HEK293T (cell line): ENCODE results near the gene INPP5A.
"Not testable (repeated sequence)": the region's sequence is repeated elsewhere in the genome, so short reads cannot be mapped to it uniquely, and the experiment has no call there.

Experiments
- CTCF ChIA-PET: fragments of 350-600 bp; formaldehyde crosslinking; extraction: SDS; loops from one replicate; lab custom pipeline; 2021; ENCODE audit warnings: antibody characterized with exemption, inconsistent platforms; lab: Yijun Ruan, JAX
- POLR2A ChIA-PET: fragments of 350-600 bp; formaldehyde crosslinking; extraction: SDS; loops from one replicate; lab custom pipeline; 2020; ENCODE audit warnings: antibody characterized with exemption, inconsistent platforms; lab: Yijun Ruan, JAX
- DNase-seq: peaks from one replicate; pipeline ENCODE4 v3.0.0; 2012; ENCODE audit warnings: mixed read lengths; ENCODE audit errors: extremely low spot score
- ARNT ChIP-seq: fragments of 450-650 bp; IDR thresholded peaks from 2 replicates; pipeline ENCODE4 v1.6.1; 2017; ENCODE audit warnings: mild to moderate bottlenecking
- BHLHE40 ChIP-seq: fragments of 450-650 bp; IDR thresholded peaks from 2 replicates; pipeline ENCODE4 v1.6.1; 2016; ENCODE audit warnings: mild to moderate bottlenecking, moderate library complexity, borderline replicate concordance
- CTBP1 ChIP-seq: fragments of 450-650 bp; IDR thresholded peaks from 2 replicates; pipeline ENCODE4 v1.6.1; 2016; ENCODE audit warnings: borderline replicate concordance
- ELF4 ChIP-seq: fragments of 450-650 bp; IDR thresholded peaks from 2 replicates; pipeline ENCODE4 v1.6.1; 2017; ENCODE audit warnings: antibody characterized with exemption
- FOXA1 ChIP-seq: fragments of 450-650 bp; IDR thresholded peaks from 2 replicates; pipeline ENCODE4 v1.6.1; 2016; ENCODE audit warnings: mild to moderate bottlenecking
- FOXK2 ChIP-seq: fragments of 450-650 bp; IDR thresholded peaks from 2 replicates; pipeline ENCODE4 v1.6.1; 2016; ENCODE audit warnings: mild to moderate bottlenecking
- FOXM1 ChIP-seq: fragments of 450-650 bp; IDR thresholded peaks from 2 replicates; pipeline ENCODE4 v1.6.1; 2017; ENCODE audit warnings: mild to moderate bottlenecking, borderline replicate concordance
- HDGF ChIP-seq: fragments of 450-650 bp; IDR thresholded peaks from 2 replicates; pipeline ENCODE4 v1.6.1; 2017; ENCODE audit warnings: antibody characterized with exemption, borderline replicate concordance
- L3MBTL2 ChIP-seq: fragments of 450-650 bp; conservative IDR thresholded peaks from 2 replicates; pipeline ENCODE4 v1.6.1; 2016; ENCODE audit warnings: mild to moderate bottlenecking
- LEF1 ChIP-seq: fragments of 450-650 bp; IDR thresholded peaks from 2 replicates; pipeline ENCODE4 v1.6.1; 2017; ENCODE audit warnings: mild to moderate bottlenecking, borderline replicate concordance
- NFRKB ChIP-seq: fragments of 450-650 bp; IDR thresholded peaks from 2 replicates; pipeline ENCODE4 v1.6.1; 2016; ENCODE audit warnings: mild to moderate bottlenecking, moderate library complexity
- PKNOX1 ChIP-seq: fragments of 450-650 bp; IDR thresholded peaks from 2 replicates; pipeline ENCODE4 v1.6.1; 2016
- SP1 ChIP-seq: fragments of 450-650 bp; IDR thresholded peaks from 2 replicates; pipeline ENCODE4 v1.6.1; 2017
- SUZ12 ChIP-seq: fragments of 450-650 bp; IDR thresholded peaks from 2 replicates; pipeline ENCODE4 v1.6.1; 2016; ENCODE audit warnings: mild to moderate bottlenecking
- TARDBP ChIP-seq: fragments of 450-650 bp; IDR thresholded peaks from 2 replicates; pipeline ENCODE4 v1.6.1; 2016
- ZNF384 ChIP-seq: fragments of 450-650 bp; IDR thresholded peaks from 2 replicates; pipeline ENCODE4 v1.6.1; 2016

The INPP5A gene

DNA sequence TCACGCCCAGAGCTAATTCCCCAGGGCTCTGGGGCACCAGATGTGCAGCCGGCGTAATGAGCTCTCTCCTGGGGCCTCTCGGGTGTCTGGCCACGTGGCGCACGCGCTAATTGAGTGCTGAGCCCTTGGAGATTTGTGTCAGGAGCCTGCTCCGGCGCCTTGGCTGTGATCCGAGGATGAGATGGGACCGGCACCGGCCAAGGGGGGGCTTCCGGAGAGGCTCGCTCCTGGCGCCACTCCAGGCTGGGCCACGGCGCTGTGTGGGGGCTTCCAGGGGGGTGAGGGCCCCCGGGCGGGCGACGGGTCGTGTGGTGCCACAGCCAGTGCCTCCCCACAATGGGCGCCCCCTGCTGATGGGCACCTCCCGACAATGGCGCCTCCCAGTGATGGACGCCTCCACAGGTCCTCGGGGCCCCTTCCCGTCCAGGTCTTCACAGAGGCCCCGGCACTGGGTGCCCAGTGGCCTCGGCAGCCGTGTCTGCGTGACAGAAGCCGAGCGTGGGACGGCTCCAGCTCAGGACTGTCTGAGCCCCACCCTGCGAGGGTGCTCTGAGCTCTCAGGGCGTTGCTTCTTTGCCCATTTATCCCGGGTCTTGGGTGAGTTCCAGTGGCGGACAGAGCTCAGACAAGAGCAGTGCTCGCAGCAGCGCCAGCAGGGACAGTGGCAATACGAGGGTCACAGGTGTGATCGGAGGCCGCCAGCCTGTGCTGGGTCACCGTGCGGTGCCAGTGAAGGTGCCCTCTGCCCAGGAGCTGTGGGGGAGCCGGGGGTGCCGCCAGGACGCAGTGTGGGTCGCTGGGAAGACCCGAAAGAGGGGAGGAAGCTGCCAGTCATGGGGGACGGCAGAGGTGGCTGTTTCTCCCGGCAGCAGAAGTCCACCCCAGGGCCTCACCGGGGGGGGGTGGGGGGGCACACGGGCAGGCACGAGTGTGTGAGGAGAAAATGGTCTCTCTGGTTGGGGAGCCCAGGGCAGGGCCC, 256.6 kb downstream of the INPP5A start:
- ChIA-PET POLR2A (no interaction called here), CTCF (interaction anchor here (0.6 kb wide), 1 partner anchor 109 kb away, joined by 3 read pairs; no protein-coding TSS in a partner anchor)

GRCh38 chr10:132796846-132797245, 259.3 kb downstream of the INPP5A start:
- no peak for DNase-seq
- TF ChIP-seq SP1 (no peak), FOXK2 (no peak), ZNF384 (no peak), LEF1 (no peak), FOXM1 (no peak), CTBP1 (no peak), TARDBP (no peak), PKNOX1 (no peak), BHLHE40 (no peak), ARNT (no peak), ELF4 (no peak), FOXA1 (no peak)
- CTCF ChIA-PET, result interaction anchor here (1.2 kb wide), 1 partner anchor 143 kb away, joined by 3 read pairs; no protein-coding TSS in a partner anchor
- POLR2A ChIA-PET, result interaction anchor here (1.0 kb wide), 1 partner anchor 93 kb away, joined by 3 read pairs; no protein-coding TSS in a partner anchor

More for the DNA sequence above, 256.6 kb downstream of the INPP5A start:
- TF ChIP-seq FOXK2 (no peak), ELF4 (no peak), CTBP1 (no peak), ZNF384 (no peak), HDGF (no peak), BHLHE40 (no peak), LEF1 (no peak), L3MBTL2 (no peak), PKNOX1 (no peak), SUZ12 (no peak), FOXA1 (no peak), ARNT (no peak), FOXM1 (no peak)
- no peak for DNase-seq

DNA sequence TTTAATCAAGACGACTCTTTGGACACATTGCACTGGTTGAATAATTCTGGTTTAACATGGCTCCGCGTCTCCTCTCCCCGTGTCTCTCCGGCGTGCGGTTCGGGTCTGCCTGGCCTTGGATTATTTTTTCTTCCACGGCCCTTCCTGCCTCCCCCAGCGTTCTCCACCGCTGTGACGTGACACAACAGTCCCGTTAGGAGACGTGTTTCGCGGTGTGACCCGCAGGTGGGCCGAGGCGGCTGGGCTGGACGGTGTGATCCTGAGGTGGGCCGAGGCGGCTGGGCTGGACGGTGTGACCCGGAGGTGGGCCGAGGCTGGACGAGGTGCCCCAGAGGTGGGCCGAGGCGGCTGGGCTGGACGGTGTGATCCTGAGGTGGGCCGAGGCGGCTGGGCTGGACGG, 260.4 kb downstream of the INPP5A start:
- POLR2A ChIA-PET, DNase-seq: not testable (repeated sequence)
- CTCF ChIA-PET, result interaction anchor here (1.2 kb wide), 1 partner anchor 144 kb away, joined by 3 read pairs; no protein-coding TSS in a partner anchor

DNA sequence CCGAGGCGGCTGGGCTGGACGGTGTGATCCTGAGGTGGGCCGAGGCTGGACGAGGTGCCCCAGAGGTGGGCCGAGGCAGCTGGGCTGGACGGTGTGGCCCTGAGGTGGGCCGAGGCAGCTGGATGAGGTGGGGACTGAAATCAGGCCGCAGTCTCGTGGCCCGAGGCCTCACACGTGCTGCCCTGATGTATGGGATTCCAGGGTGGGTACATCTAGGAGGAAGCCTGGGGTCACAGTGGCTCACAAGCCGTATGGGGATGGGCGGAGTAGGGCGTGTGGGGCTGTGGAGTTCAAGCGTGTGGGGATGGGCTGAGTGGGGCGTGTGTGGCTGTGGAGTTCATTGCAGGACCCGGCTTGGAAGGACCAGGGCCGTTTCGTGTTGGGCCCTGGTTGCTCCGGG, 260.8 kb downstream of the INPP5A start:
- no peak for DNase-seq
- CTCF ChIA-PET, result no interaction called here
- POLR2A ChIA-PET, result no interaction called here
- TF ChIP-seq HDGF (no peak), ARNT (no peak), ZNF384 (no peak), SUZ12 (no peak), NFRKB (no peak), ELF4 (no peak), BHLHE40 (no peak), FOXM1 (no peak), CTBP1 (no peak), LEF1 (no peak), PKNOX1 (no peak), FOXA1 (no peak), TARDBP (no peak), FOXK2 (no peak), L3MBTL2 (no peak), SP1 (no peak)

DNA sequence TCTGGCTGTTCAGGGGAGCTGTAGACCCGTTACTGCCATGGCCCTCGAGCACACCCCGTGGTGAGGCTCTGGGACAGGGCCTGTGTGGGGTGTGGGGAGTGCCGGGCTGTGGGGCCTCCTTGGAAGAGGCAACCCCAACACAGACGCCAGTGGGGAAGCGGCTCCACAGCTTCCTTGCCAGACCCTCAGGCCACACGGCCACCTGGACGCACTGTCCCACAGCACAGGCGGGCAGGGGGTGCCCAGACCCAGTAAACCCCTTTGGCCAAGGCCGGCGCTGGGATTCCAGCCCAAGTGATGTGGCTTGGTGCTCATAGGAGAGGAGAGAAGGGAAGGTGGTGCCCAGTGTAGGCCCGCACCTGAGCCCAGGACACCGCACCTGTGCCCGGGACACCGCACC, 261.3 kb downstream of the INPP5A start:
- DNase-seq, result no peak
- no peak for TF ChIP-seq TARDBP
- no peak for TF ChIP-seq SUZ12
- TF ChIP-seq CTBP1, result no peak
- POLR2A ChIA-PET, result no interaction called here
- CTCF ChIA-PET, result no interaction called here

GRCh38 chr10:132799865-132800264, 262.3 kb downstream of the INPP5A start:
- POLR2A ChIA-PET, result no interaction called here
- no peak for TF ChIP-seq PKNOX1
- no peak for TF ChIP-seq SUZ12
- no peak for TF ChIP-seq TARDBP
- no peak for TF ChIP-seq ZNF384
- TF ChIP-seq LEF1, result no peak
- no peak for TF ChIP-seq ARNT
- no peak for TF ChIP-seq L3MBTL2
- TF ChIP-seq HDGF, result no peak
- no peak for TF ChIP-seq NFRKB
- no peak for TF ChIP-seq FOXK2
- TF ChIP-seq FOXM1, result no peak
- no peak for TF ChIP-seq CTBP1
- no peak for TF ChIP-seq FOXA1
- no peak for TF ChIP-seq SP1
- no peak for TF ChIP-seq BHLHE40
- TF ChIP-seq ELF4, result no peak
- DNase-seq, result no peak
- CTCF ChIA-PET, result no interaction called here
